GM21360 (cell line): ENCODE results near the gene TENT5A.
"Not testable (repeated sequence)": the region's sequence is repeated elsewhere in the genome, so short reads cannot be mapped to it uniquely, and the experiment has no call there.

Experiments
- ATAC-seq: cut with Tn5 transposase; IDR thresholded peaks from one replicate; pipeline ENCODE4 v1.9.1; 2021; ENCODE audit warnings: mild to moderate bottlenecking, moderate library complexity; ENCODE audit not compliant: unreplicated experiment

TENT5A gene

GRCh38 chr6:81752084-81752920, at the start of gene TENT5A:
TSS of gene TENT5A (minus strand) at chr6:81752681. CDS start at chr6:81752141, 540 bp downstream.
- ATAC-seq = peak; percentile 68

GRCh38 chr6:81801489-81801888, 49.0 kb upstream of the TENT5A start:
- ATAC-seq = no peak

- ATAC-seq = no peak
These were observed 48.2 kb upstream of the TENT5A start for GRCh38 chr6:81800666-81801065.

- no peak for ATAC-seq
These were observed 46.8 kb upstream of the TENT5A start for GRCh38 chr6:81799323-81799722.

GRCh38 chr6:81797591-81797990, 45.1 kb upstream of the TENT5A start:
- ATAC-seq = no peak

GRCh38 chr6:81795890-81796289, 43.4 kb upstream of the TENT5A start:
- ATAC-seq = no peak

GRCh38 chr6:81793821-81794475, 41.5 kb upstream of the TENT5A start:
- no peak for ATAC-seq

- ATAC-seq = no peak
These were observed 40.3 kb upstream of the TENT5A start for GRCh38 chr6:81792826-81793225.

- no peak for ATAC-seq
These were observed 39.3 kb upstream of the TENT5A start for GRCh38 chr6:81791756-81792155.

- no peak for ATAC-seq
These were observed 37.6 kb upstream of the TENT5A start for GRCh38 chr6:81790034-81790433.

GRCh38 chr6:81789291-81789690, 36.8 kb upstream of the TENT5A start:
- no peak for ATAC-seq

GRCh38 chr6:81788748-81789147, 36.3 kb upstream of the TENT5A start:
- ATAC-seq = no peak

GRCh38 chr6:81787313-81788068, 35.0 kb upstream of the TENT5A start:
- no peak for ATAC-seq

- ATAC-seq = no peak
These were observed 33.7 kb upstream of the TENT5A start for GRCh38 chr6:81786150-81786549.

GRCh38 chr6:81785377-81785776, 32.9 kb upstream of the TENT5A start:
- no peak for ATAC-seq

GRCh38 chr6:81783893-81784292, 31.4 kb upstream of the TENT5A start:
- no peak for ATAC-seq

GRCh38 chr6:81781624-81782023, 29.1 kb upstream of the TENT5A start:
- no peak for ATAC-seq

GRCh38 chr6:81777586-81778268, 25.2 kb upstream of the TENT5A start:
- ATAC-seq = no peak

GRCh38 chr6:81776219-81776618, 23.7 kb upstream of the TENT5A start:
- not testable (repeated sequence) for ATAC-seq

- ATAC-seq = no peak
These were observed 22.1 kb upstream of the TENT5A start for GRCh38 chr6:81774542-81774941.

- ATAC-seq = no peak
These were observed 21.4 kb upstream of the TENT5A start for GRCh38 chr6:81773887-81774286.
